Right lobe of liver (tissue), 6 donors: ENCODE results near the gene MID2. TPM values are rescaled to one million over a fixed set of nuclear protein-coding genes. Genes with fewer than 3 reads are reported as not detected.
A peak's percentile ranks its signal among the peaks of the same experiment; 100 is the strongest.
"Not testable (repeated sequence)": the region's sequence is repeated elsewhere in the genome, so short reads cannot be mapped to it uniquely, and the experiment has no call there.

Experiments used
- ATAC-seq, 4 donors: fragments of 200-7000 bp; cut with Tn5 transposase; one replicate each; pipeline ENCODE4 v1.9.1; 2020; ENCODE audit warnings: mild to moderate bottlenecking in 4 of 4, moderate library complexity in 4 of 4
- DNase-seq, 3 donors: peaks; one replicate each; pipeline ENCODE4 v3.0.0-alpha.2; 2020
- H3K27ac ChIP-seq, 3 donors: fragments of 200-600 bp; one replicate each; pipeline ENCODE4 v1.8.0; 2022
- H3K27me3 ChIP-seq, 2 donors: fragments of 200-600 bp; one replicate each; pipeline ENCODE4 v1.8.0; 2022
- H3K36me3 ChIP-seq, 4 donors: fragments of 200-600 bp; sonication (generic) in 1 of 4; one replicate each; pipeline versions ENCODE4 v1.5.1 to v1.8.0; 2017 to 2022; ENCODE audit warnings: control low read depth in 1 of 4
- H3K4me1 ChIP-seq, 4 donors: fragments of 200-600 bp; sonication (generic) in 1 of 4; one replicate each; pipeline versions ENCODE4 v1.5.1 to v1.8.0; 2017 to 2022; ENCODE audit warnings: control low read depth in 1 of 4
- H3K4me3 ChIP-seq, 3 donors: fragments of 200-600 bp; one replicate each; pipeline ENCODE4 v1.8.0; 2022
- H3K9me3 ChIP-seq, 4 donors: fragments of 200-600 bp; sonication (generic) in 1 of 4; one replicate each; pipeline versions ENCODE4 v1.5.1 to v1.8.0; 2017 to 2022; ENCODE audit warnings: control low read depth in 1 of 4
- POLR2A ChIP-seq: fragments of 450-650 bp; IDR thresholded peaks from one replicate; pipeline ENCODE4 v1.6.1; 2017; ENCODE audit warnings: antibody characterized with exemption, mild to moderate bottlenecking
- WGBS: methylation state at CpG from one replicate; pipeline ENCODE4 v1.1.6; 2018; ENCODE audit warnings: low coverage, low lambda C conversion rate; ENCODE audit not compliant: insufficient coverage; ENCODE audit errors: missing lambda C conversion rate; 5-methylcytosine and 5-hydroxymethylcytosine counted together
- intact Hi-C, 2 donors: fragments of 100-400 bp; cut with DNase I; formaldehyde crosslinking; loops; one replicate each; pipeline versions ENCODE4 v1.11.2 to v1.14.1; 2022
- total RNA-seq, 6 experiments: library from RNA; depleted of rRNA in 2 of 6; stranded (reverse); fragments of >200 nt in 2 of 6; fragmentation: NEBNext Ultra II Directional in 3 of 6; extraction: Animal tissue kit (Norgen Biotek cat#: 25700) in 3 of 6; gene quantifications; one replicate each; pipeline versions ENCODE4 v1.1.0 to v1.2.4, GENCODE V29; 2016 to 2023
- TF ChIP-seq, protein P1 (sequence below), 4 donors: fragments of 200-600 bp in 3 of 4; fragments of 450-650 bp in 1 of 4; IDR thresholded peaks; one replicate each; pipeline versions ENCODE4 v1.5.1 to v1.8.0; 2016 to 2022; ENCODE audit warnings: antibody characterized with exemption in 4 of 4, mild to moderate bottlenecking in 2 of 4
- donor health status: DM: no; HTN: yes; CAD: no.
- donor health status: DM: no; HTN: no; CAD: no.
- donor health status: DM: no; HTN: no; CAD: no.
- donor health status: DM: no; HTN: yes; CAD: no.
- donor health status: DM: no; HTN: yes; CAD: no.

Gene MID2
- total RNA-seq, 6 experiments from 2014 or later = 6.3 to 13.8 (median 11.8) TPM

DNA sequence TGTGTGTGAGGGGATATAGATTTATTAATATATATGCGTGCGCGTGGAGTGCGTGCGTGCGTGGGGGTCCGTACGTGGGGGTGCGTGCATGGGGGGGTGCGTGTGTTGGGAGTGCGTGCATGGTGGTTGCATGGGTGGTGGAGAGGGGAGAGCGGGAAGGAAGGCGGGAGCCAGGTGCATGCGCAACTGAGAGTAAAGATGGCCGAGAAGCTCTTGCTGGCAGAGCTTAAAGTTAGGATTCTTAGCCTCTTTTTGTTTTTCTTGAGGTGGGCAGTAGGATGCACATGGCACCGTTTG is 110.7 kb downstream of the MID2 start:
- intact Hi-C loops = no loop called here
- 68% methylated on average over 16 of the region's 16 CpGs for WGBS

DNA sequence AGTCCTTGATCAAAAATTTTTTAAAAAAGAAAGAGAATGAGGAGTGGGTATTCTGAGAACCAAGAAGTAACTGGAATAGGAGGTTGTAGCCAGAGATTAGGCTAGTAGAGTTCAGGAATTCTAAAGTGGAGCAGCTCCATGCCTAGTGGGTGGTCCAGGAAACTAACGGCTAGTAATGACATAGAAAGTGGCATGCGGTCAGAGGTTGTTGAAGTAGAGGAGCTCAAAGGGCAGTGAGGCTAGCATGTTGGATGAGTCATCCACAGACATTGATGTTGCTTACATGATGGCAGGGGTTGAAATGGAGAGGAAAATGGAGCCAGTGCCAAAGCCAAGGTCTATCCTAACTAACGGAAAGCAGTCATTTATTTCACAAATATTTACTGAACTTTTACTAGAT is 114.4 kb downstream of the MID2 start:
- ATAC-seq = peak in 1 of 4 donors; percentile 31
- no peaks in the 10 kb centered on the region for H3K27me3 ChIP-seq
- TF ChIP-seq POLR2A = no peak
- TF ChIP-seq, protein P1, sequence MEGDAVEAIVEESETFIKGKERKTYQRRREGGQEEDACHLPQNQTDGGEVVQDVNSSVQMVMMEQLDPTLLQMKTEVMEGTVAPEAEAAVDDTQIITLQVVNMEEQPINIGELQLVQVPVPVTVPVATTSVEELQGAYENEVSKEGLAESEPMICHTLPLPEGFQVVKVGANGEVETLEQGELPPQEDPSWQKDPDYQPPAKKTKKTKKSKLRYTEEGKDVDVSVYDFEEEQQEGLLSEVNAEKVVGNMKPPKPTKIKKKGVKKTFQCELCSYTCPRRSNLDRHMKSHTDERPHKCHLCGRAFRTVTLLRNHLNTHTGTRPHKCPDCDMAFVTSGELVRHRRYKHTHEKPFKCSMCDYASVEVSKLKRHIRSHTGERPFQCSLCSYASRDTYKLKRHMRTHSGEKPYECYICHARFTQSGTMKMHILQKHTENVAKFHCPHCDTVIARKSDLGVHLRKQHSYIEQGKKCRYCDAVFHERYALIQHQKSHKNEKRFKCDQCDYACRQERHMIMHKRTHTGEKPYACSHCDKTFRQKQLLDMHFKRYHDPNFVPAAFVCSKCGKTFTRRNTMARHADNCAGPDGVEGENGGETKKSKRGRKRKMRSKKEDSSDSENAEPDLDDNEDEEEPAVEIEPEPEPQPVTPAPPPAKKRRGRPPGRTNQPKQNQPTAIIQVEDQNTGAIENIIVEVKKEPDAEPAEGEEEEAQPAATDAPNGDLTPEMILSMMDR (IDR thresholded peaks at IDR 0.05) = no peak
- H3K36me3 ChIP-seq = no peaks in the 10 kb centered on the region
- no peak for DNase-seq
- no peak overlapping the region for H3K27ac ChIP-seq
- 48% methylated on average over 3 of the region's 3 CpGs for WGBS
- H3K4me1 ChIP-seq = no peaks in the 10 kb centered on the region
- intact Hi-C loops = no loop called here
- no peaks in the 10 kb centered on the region for H3K9me3 ChIP-seq
- no peak overlapping the region for H3K4me3 ChIP-seq

More for the DNA sequence above, 110.7 kb downstream of the MID2 start:
- TF ChIP-seq POLR2A = no peak
- TF ChIP-seq, protein P1 (IDR thresholded peaks at IDR 0.05) = no peak
- no peaks in the 10 kb centered on the region for H3K4me1 ChIP-seq
- no peak overlapping the region for H3K4me3 ChIP-seq
- no peaks in the 10 kb centered on the region for H3K27me3 ChIP-seq
- no peak overlapping the region for H3K27ac ChIP-seq
- ATAC-seq (no peak), DNase-seq (no peak)
- no peaks in the 10 kb centered on the region for H3K36me3 ChIP-seq
- H3K9me3 ChIP-seq = no peaks in the 10 kb centered on the region

DNA sequence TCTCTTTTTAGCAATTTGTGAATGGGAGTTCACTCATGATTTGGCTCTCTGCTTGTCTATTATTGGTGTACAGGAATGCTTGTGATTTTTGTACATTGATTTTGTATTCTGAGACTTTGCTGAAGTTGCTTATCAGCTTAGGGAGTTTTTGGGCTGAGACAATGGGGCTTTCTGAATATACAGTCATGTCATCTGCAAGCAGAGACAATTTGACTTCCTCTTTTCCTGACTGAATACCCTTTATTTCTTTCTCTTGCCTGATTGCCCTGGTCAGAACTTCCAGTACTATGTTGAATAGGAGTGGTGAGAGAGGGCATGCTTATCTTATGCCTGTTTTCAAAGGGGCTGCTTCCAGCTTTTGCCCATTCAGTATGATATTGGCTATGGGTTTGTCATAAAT is 129.7 kb downstream of the MID2 start:
- H3K9me3 ChIP-seq, ATAC-seq, H3K27ac ChIP-seq, H3K4me3 ChIP-seq, H3K4me1 ChIP-seq, H3K27me3 ChIP-seq, intact Hi-C loops, DNase-seq, H3K36me3 ChIP-seq: not testable (repeated sequence)

DNA sequence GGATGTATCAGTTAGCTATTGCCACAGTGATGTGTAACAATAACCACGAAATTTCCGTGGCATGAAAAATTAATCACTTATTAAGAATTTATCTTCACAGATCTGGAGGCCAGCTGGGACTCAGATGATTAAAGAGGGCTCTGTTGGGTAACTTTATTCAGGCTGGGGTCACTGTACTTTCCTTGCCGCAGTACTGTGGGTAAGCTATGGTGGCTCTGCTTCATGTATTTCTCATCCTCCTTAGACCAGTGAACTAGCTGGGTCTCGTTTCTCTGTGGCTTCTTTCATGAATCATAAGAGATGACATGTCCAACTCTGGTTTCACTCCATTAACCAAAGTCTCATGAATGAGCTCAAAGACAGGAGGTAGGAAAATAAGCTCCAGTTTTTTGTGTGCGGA is 143.0 kb downstream of the MID2 start:
- no peaks in the 10 kb centered on the region for H3K9me3 ChIP-seq
- no peaks in the 10 kb centered on the region for H3K27me3 ChIP-seq
- H3K36me3 ChIP-seq = no peaks in the 10 kb centered on the region
- H3K4me3 ChIP-seq = no peak overlapping the region
- TF ChIP-seq, protein P1 (IDR thresholded peaks at IDR 0.05) = no peak
- no peak for TF ChIP-seq POLR2A
- DNase-seq = no peak
- H3K27ac ChIP-seq = no peak overlapping the region
- 73% methylated on average over 5 of the region's 5 CpGs for WGBS
- no peaks in the 10 kb centered on the region for H3K4me1 ChIP-seq
- no peak for ATAC-seq
- intact Hi-C loops = no loop called here

DNA sequence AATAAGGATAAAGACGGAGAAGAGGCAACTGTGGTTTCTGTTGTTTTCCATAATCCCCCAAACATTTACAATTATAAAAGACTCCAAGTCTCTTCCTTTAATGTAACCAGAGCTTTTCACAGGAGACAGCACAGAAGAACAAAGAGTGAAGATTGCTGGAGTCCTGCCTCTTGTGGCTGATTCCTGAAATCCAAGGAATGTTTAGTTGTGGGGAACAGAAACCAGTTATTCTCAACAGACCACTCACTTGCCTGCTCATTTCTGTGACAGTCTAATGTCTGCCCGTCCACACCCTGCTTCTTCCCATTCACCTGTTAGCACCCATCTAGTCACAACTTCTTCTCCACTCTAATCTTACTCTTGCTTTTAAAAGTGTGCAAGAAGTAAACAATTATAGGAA is 144.4 kb downstream of the MID2 start:
- no peak for TF ChIP-seq POLR2A
- TF ChIP-seq, protein P1 (IDR thresholded peaks at IDR 0.05) = no peak
- no peak for DNase-seq
- 36% methylated on average over 2 of the region's 2 CpGs for WGBS

More for the DNA sequence above, 144.4 kb downstream of the MID2 start:
- no peak overlapping the region for H3K4me3 ChIP-seq
- no peaks in the 10 kb centered on the region for H3K27me3 ChIP-seq
- no peak overlapping the region for H3K27ac ChIP-seq
- intact Hi-C loops = no loop called here
- no peaks in the 10 kb centered on the region for H3K9me3 ChIP-seq
- no peaks in the 10 kb centered on the region for H3K36me3 ChIP-seq
- no peaks in the 10 kb centered on the region for H3K4me1 ChIP-seq
- no peak for ATAC-seq
